BLaER1 (cell line): ENCODE data around the gene KLC4.
"Not testable (repeated sequence)": the region's sequence is repeated elsewhere in the genome, so short reads cannot be mapped to it uniquely, and the experiment has no call there.

Experiments used
- H3K27ac ChIP-seq: shearing (Covaris generic); formaldehyde crosslinking; 2 replicates; pipeline ENCODE4 v1.8.1; 2022
- H3K27me3 ChIP-seq: shearing (Covaris generic); formaldehyde crosslinking; 2 replicates; pipeline ENCODE4 v1.8.1; 2022
- H3K36me3 ChIP-seq: shearing (Covaris generic); formaldehyde crosslinking; 2 replicates; pipeline ENCODE4 v1.8.1; 2022
- H3K4me1 ChIP-seq: shearing (Covaris generic); formaldehyde crosslinking; 2 replicates; pipeline ENCODE4 v1.8.1; 2022
- H3K4me2 ChIP-seq: shearing (Covaris generic); formaldehyde crosslinking; 2 replicates; pipeline ENCODE4 v1.8.1; 2022
- H3K4me3 ChIP-seq: shearing (Covaris generic); formaldehyde crosslinking; 2 replicates; pipeline ENCODE4 v1.8.1; 2022
- H3K9ac ChIP-seq: shearing (Covaris generic); formaldehyde crosslinking; 2 replicates; pipeline ENCODE4 v1.8.1; 2022
- H3K9me3 ChIP-seq: shearing (Covaris generic); formaldehyde crosslinking; 2 replicates; pipeline ENCODE4 v1.8.1; 2022
- H4K20me1 ChIP-seq: shearing (Covaris generic); formaldehyde crosslinking; 2 replicates; pipeline ENCODE4 v1.8.1; 2022
- Cebpa-rat ChIP-seq: shearing (Covaris generic); IDR thresholded peaks from 2 replicates; pipeline ENCODE4 v1.8.1; 2022

KLC4 gene

GRCh38 chr6:43035495-43036194 is 23.8 kb upstream of the KLC4 start:
- no peak overlapping the region for H3K4me3 ChIP-seq
- H3K4me2 ChIP-seq = no peak overlapping the region
- no peaks in the 10 kb centered on the region for H3K9me3 ChIP-seq
- H3K36me3 ChIP-seq = peaks cover 99% of the 10 kb centered on the region
- 0 out of 2 replicates have a peak, but pooled peaks cover 12% of the 10 kb centered on the region for H4K20me1 ChIP-seq
- no peaks in the 10 kb centered on the region for H3K27me3 ChIP-seq
- no peak overlapping the region for H3K27ac ChIP-seq
- no peaks in the 10 kb centered on the region for H3K4me1 ChIP-seq
- TF ChIP-seq Cebpa-rat = no peak
- H3K9ac ChIP-seq = no peak overlapping the region

- H3K9me3 ChIP-seq = no peaks in the 10 kb centered on the region
- no peak for TF ChIP-seq Cebpa-rat
- peaks cover 98% of the 10 kb centered on the region for H3K36me3 ChIP-seq
- no peaks in the 10 kb centered on the region for H3K4me1 ChIP-seq
- H3K27ac ChIP-seq = no peak overlapping the region
- H3K4me3 ChIP-seq = no peak overlapping the region
- H4K20me1 ChIP-seq = 0 out of 2 replicates have a peak, but pooled peaks cover 12% of the 10 kb centered on the region
- H3K27me3 ChIP-seq = no peaks in the 10 kb centered on the region
- H3K9ac ChIP-seq = no peak overlapping the region
- no peak overlapping the region for H3K4me2 ChIP-seq
Observed at GRCh38 chr6:43036712-43037111, 22.7 kb upstream of the KLC4 start.

GRCh38 chr6:43037197-43037596 is 22.2 kb upstream of the KLC4 start:
- peaks cover 95% of the 10 kb centered on the region for H3K36me3 ChIP-seq
- H3K4me1 ChIP-seq = no peaks in the 10 kb centered on the region
- no peaks in the 10 kb centered on the region for H3K27me3 ChIP-seq

GRCh38 chr6:43037706-43038105 is 21.7 kb upstream of the KLC4 start:
- TF ChIP-seq Cebpa-rat = no peak
- Histone ChIP-seq H4K20me1 (0 out of 2 replicates have a peak, but pooled peaks cover 12% of the 10 kb centered on the region), H3K9ac (no peak overlapping the region), H3K27me3 (no peaks in the 10 kb centered on the region), H3K4me3 (no peak overlapping the region), H3K36me3 (peaks cover 95% of the 10 kb centered on the region), H3K9me3 (no peaks in the 10 kb centered on the region), H3K4me1 (no peaks in the 10 kb centered on the region), H3K4me2 (no peak overlapping the region), H3K27ac (no peak overlapping the region)

More at GRCh38 chr6:43037197-43037596, 22.2 kb upstream of the KLC4 start:
- no peak for TF ChIP-seq Cebpa-rat
- no peak overlapping the region for H3K4me2 ChIP-seq
- H3K4me3 ChIP-seq = no peak overlapping the region
- no peak overlapping the region for H3K9ac ChIP-seq
- H4K20me1 ChIP-seq = 0 out of 2 replicates have a peak, but pooled peaks cover 12% of the 10 kb centered on the region
- H3K9me3 ChIP-seq = no peaks in the 10 kb centered on the region
- no peak overlapping the region for H3K27ac ChIP-seq

- peaks cover 96% of the 10 kb centered on the region for H3K36me3 ChIP-seq
- no peaks in the 10 kb centered on the region for H3K27me3 ChIP-seq
- 0 out of 2 replicates have a peak, but pooled peaks cover 12% of the 10 kb centered on the region for H4K20me1 ChIP-seq
- H3K4me2 ChIP-seq = no peak overlapping the region
- no peak overlapping the region for H3K27ac ChIP-seq
- H3K4me3 ChIP-seq = no peak overlapping the region
- TF ChIP-seq Cebpa-rat = no peak
- no peak overlapping the region for H3K9ac ChIP-seq
- H3K9me3 ChIP-seq = no peaks in the 10 kb centered on the region
- H3K4me1 ChIP-seq = no peaks in the 10 kb centered on the region
Observed at GRCh38 chr6:43038727-43039126, 20.7 kb upstream of the KLC4 start.

GRCh38 chr6:43040542-43041257 is 18.7 kb upstream of the KLC4 start:
- Histone ChIP-seq H3K4me1 (no peaks in the 10 kb centered on the region), H3K36me3 (peaks cover 93% of the 10 kb centered on the region), H3K27ac (no peak overlapping the region), H3K4me2 (no peak overlapping the region), H3K9me3 (no peaks in the 10 kb centered on the region), H3K4me3 (no peak overlapping the region), H3K27me3 (no peaks in the 10 kb centered on the region), H3K9ac (no peak overlapping the region), H4K20me1 (0 out of 2 replicates have a peak, but pooled peaks cover 6% of the 10 kb centered on the region)
- no peak for TF ChIP-seq Cebpa-rat

- H3K4me3 ChIP-seq, H3K4me2 ChIP-seq, H3K27me3 ChIP-seq, H3K9ac ChIP-seq, H3K9me3 ChIP-seq, H3K27ac ChIP-seq, H3K4me1 ChIP-seq, H4K20me1 ChIP-seq: not testable (repeated sequence)
- peaks cover 93% of the 10 kb centered on the region for H3K36me3 ChIP-seq
Observed at GRCh38 chr6:43041475-43041874, 18.0 kb upstream of the KLC4 start.

- H3K27ac ChIP-seq = no peak overlapping the region
- H3K36me3 ChIP-seq = peaks cover 92% of the 10 kb centered on the region
Observed at GRCh38 chr6:43043310-43043709, 16.1 kb upstream of the KLC4 start.

GRCh38 chr6:43045371-43045930 is 14.0 kb upstream of the KLC4 start:
- Histone ChIP-seq H3K9ac (no peak overlapping the region), H3K36me3 (peaks cover 87% of the 10 kb centered on the region), H3K27ac (no peak overlapping the region), H3K4me3 (no peak overlapping the region), H3K9me3 (no peaks in the 10 kb centered on the region), H3K4me2 (no peak overlapping the region), H4K20me1 (no peaks in the 10 kb centered on the region), H3K27me3 (no peaks in the 10 kb centered on the region), H3K4me1 (no peaks in the 10 kb centered on the region)
- TF ChIP-seq Cebpa-rat = no peak

More at GRCh38 chr6:43043310-43043709, 16.1 kb upstream of the KLC4 start:
- no peak overlapping the region for H3K4me2 ChIP-seq
- H3K9ac ChIP-seq = no peak overlapping the region
- H3K9me3 ChIP-seq = no peaks in the 10 kb centered on the region
- TF ChIP-seq Cebpa-rat = no peak
- H3K27me3 ChIP-seq = no peaks in the 10 kb centered on the region
- no peaks in the 10 kb centered on the region for H4K20me1 ChIP-seq
- H3K4me3 ChIP-seq = no peak overlapping the region
- no peaks in the 10 kb centered on the region for H3K4me1 ChIP-seq

- H4K20me1 ChIP-seq = no peaks in the 10 kb centered on the region
- peaks cover 12% of the 10 kb centered on the region for H3K4me1 ChIP-seq
- no peak overlapping the region for H3K4me2 ChIP-seq
- H3K36me3 ChIP-seq = peaks cover 75% of the 10 kb centered on the region
- H3K27ac ChIP-seq = no peak overlapping the region
- H3K27me3 ChIP-seq = no peaks in the 10 kb centered on the region
- H3K9ac ChIP-seq = peak overlapping the region; percentile 34; the same call in 1 of the 2 replicates
- H3K4me3 ChIP-seq = no peak overlapping the region
- no peak for TF ChIP-seq Cebpa-rat
- no peaks in the 10 kb centered on the region for H3K9me3 ChIP-seq
Observed at GRCh38 chr6:43047998-43048397, 11.4 kb upstream of the KLC4 start.
